ENCODE data around the gene PRSS16. TPM values are rescaled to one million over a fixed set of nuclear protein-coding genes. Genes with fewer than 3 reads are reported as not detected.

Gene PRSS16
- total RNA-seq, 1 donor from 2014 or later, result 29.8 TPM

DNA sequence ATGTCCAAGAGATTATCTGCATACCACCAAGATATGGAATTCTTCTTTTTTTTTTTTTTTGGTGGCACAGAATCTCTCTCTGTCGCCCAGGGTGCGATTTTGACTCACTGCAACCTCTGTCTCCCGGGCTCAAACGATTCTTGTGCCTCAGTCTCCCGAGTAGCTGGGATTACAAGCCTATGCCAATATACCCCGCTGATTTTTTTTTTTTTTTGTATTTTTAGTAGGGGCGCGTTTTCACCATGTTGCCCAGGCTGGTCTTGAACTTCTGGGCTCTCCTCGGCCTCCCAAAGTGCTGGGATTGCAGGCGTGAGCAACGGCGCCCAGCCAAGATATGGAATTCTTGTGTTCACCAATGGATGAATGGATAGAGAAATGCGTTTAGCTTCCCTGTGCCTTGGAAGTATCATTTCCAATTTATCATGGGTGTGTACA lies 33.6 kb downstream of the PRSS16 start:
- H3K27ac Mint-ChIP-seq, result no peak overlapping the region
- no peak for DNase-seq (ENCODE audit: low spot score, unreplicated experiment)
- TF ChIP-seq, protein P1, sequence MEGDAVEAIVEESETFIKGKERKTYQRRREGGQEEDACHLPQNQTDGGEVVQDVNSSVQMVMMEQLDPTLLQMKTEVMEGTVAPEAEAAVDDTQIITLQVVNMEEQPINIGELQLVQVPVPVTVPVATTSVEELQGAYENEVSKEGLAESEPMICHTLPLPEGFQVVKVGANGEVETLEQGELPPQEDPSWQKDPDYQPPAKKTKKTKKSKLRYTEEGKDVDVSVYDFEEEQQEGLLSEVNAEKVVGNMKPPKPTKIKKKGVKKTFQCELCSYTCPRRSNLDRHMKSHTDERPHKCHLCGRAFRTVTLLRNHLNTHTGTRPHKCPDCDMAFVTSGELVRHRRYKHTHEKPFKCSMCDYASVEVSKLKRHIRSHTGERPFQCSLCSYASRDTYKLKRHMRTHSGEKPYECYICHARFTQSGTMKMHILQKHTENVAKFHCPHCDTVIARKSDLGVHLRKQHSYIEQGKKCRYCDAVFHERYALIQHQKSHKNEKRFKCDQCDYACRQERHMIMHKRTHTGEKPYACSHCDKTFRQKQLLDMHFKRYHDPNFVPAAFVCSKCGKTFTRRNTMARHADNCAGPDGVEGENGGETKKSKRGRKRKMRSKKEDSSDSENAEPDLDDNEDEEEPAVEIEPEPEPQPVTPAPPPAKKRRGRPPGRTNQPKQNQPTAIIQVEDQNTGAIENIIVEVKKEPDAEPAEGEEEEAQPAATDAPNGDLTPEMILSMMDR (IDR thresholded peaks at IDR 0.05; ENCODE audit: unreplicated experiment), result no peak
- H3K9me3 Mint-ChIP-seq (ENCODE audit: low read depth), result peaks cover 11% of the 10 kb centered on the region
- peak overlapping the region; percentile 45 for H3K4me3 Mint-ChIP-seq (ENCODE audit: low read depth)
- H3K4me1 Mint-ChIP-seq (ENCODE audit: low read depth), result peaks cover 5% of the 10 kb centered on the region
- no peaks in the 10 kb centered on the region for H3K36me3 Mint-ChIP-seq (ENCODE audit: insufficient read depth)
- H3K27me3 Mint-ChIP-seq, result peaks cover 38% of the 10 kb centered on the region

- H3K27me3 Mint-ChIP-seq, result peaks cover 38% of the 10 kb centered on the region
- peaks cover 5% of the 10 kb centered on the region for H3K4me1 Mint-ChIP-seq (ENCODE audit: low read depth)
- H3K4me3 Mint-ChIP-seq (ENCODE audit: low read depth), result no peak overlapping the region
- H3K9me3 Mint-ChIP-seq (ENCODE audit: low read depth), result peaks cover 11% of the 10 kb centered on the region
- H3K36me3 Mint-ChIP-seq (ENCODE audit: insufficient read depth), result no peaks in the 10 kb centered on the region
- DNase-seq (ENCODE audit: low spot score, unreplicated experiment), result no peak
- TF ChIP-seq, protein P1 (IDR thresholded peaks at IDR 0.05; ENCODE audit: unreplicated experiment), result no peak
- no peak overlapping the region for H3K27ac Mint-ChIP-seq
Observed at GRCh38 chr6:27281569-27281968, 34.1 kb downstream of the PRSS16 start.

GRCh38 chr6:27283279-27283678 lies 35.8 kb downstream of the PRSS16 start:
- H3K27me3 Mint-ChIP-seq, result peaks cover 43% of the 10 kb centered on the region
- H3K4me3 Mint-ChIP-seq (ENCODE audit: low read depth), result no peak overlapping the region
- H3K9me3 Mint-ChIP-seq (ENCODE audit: low read depth), result peaks cover 9% of the 10 kb centered on the region
- TF ChIP-seq, protein P1 (IDR thresholded peaks at IDR 0.05; ENCODE audit: unreplicated experiment), result no peak
- no peaks in the 10 kb centered on the region for H3K36me3 Mint-ChIP-seq (ENCODE audit: insufficient read depth)
- no peak overlapping the region for H3K27ac Mint-ChIP-seq
- H3K4me1 Mint-ChIP-seq (ENCODE audit: low read depth), result peaks cover 11% of the 10 kb centered on the region
- no peak for DNase-seq (ENCODE audit: low spot score, unreplicated experiment)

DNA sequence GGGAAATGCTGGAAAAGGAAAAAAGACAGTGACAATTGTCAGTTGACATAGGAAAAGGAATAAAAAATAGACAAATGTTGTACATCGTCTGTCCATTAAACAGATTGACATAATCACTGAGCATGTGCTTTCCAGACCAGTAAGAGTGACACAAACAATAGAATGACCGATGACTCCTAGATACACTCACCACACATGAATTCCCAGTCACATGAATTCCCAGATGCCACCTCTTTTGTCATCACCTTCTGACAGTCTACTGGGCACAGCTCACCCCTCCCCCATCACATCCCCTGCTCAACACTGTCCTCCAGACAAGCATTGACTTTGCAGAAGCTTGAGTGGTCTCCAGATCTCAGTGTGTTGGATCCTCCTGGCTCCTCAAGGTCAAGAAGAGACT lies 38.6 kb downstream of the PRSS16 start:
- H3K9me3 Mint-ChIP-seq (ENCODE audit: low read depth), result peaks cover 9% of the 10 kb centered on the region
- DNase-seq (ENCODE audit: low spot score, unreplicated experiment), result no peak
- H3K27ac Mint-ChIP-seq, result no peak overlapping the region
- H3K4me3 Mint-ChIP-seq (ENCODE audit: low read depth), result no peak overlapping the region
- no peaks in the 10 kb centered on the region for H3K36me3 Mint-ChIP-seq (ENCODE audit: insufficient read depth)
- peaks cover 59% of the 10 kb centered on the region for H3K27me3 Mint-ChIP-seq
- TF ChIP-seq, protein P1 (IDR thresholded peaks at IDR 0.05; ENCODE audit: unreplicated experiment), result no peak
- H3K4me1 Mint-ChIP-seq (ENCODE audit: low read depth), result peaks cover 16% of the 10 kb centered on the region

DNA sequence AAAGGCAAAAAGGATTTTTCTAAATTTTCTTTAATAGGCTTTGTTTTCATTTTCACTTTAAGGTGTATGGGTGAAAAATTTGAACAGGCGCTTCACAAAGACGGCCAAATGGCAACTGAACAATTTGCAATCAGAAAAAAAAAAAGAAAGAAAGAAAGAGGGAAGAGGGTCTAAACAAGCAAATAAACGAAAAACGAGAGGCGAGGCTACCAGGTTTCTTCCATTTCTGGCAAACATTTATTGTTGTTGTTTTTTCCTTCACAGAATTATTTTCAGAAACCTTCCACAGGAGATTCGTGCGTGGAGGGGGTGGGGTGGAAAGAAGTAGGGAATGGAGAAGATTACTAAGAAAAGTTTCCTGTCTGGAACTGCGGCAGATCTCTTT lies 40.2 kb downstream of the PRSS16 start:
- Mint-ChIP-seq H3K27ac (no peak overlapping the region), H3K36me3 (ENCODE audit: insufficient read depth) (no peaks in the 10 kb centered on the region), H3K9me3 (ENCODE audit: low read depth) (peaks cover 6% of the 10 kb centered on the region)

More for the DNA sequence above, 40.2 kb downstream of the PRSS16 start:
- Mint-ChIP-seq H3K27me3 (peaks cover 71% of the 10 kb centered on the region), H3K4me1 (ENCODE audit: low read depth) (peaks cover 16% of the 10 kb centered on the region), H3K4me3 (ENCODE audit: low read depth) (peak overlapping the region; percentile 67)
- no peak for DNase-seq (ENCODE audit: low spot score, unreplicated experiment)
- TF ChIP-seq, protein P1 (IDR thresholded peaks at IDR 0.05; ENCODE audit: unreplicated experiment), result no peak
